Limb (tissue), 2 donors: ENCODE results near the gene DTL.

Experiments used
- DNase-seq, 2 donors: peaks; one replicate each; pipeline ENCODE4 v3.0.0-alpha.2; 2016; ENCODE audit errors: extremely low spot score in 2 of 2

The DTL gene

GRCh38 chr1:212035835-212036605 lies 472 bp downstream of the DTL start:
- DNase-seq = no peak

GRCh38 chr1:212037900-212038299 lies 2.4 kb downstream of the DTL start:
- DNase-seq = no peak

- DNase-seq = no peak
Observed at GRCh38 chr1:212039622-212040021, 4.1 kb downstream of the DTL start.

GRCh38 chr1:212040629-212041412 lies 5.3 kb downstream of the DTL start:
- DNase-seq = no peak

GRCh38 chr1:212042436-212042835 lies 6.9 kb downstream of the DTL start:
- no peak for DNase-seq

GRCh38 chr1:212044851-212045250 lies 9.3 kb downstream of the DTL start:
- DNase-seq = no peak

GRCh38 chr1:212045981-212046380 lies 10.4 kb downstream of the DTL start:
- DNase-seq = no peak

- DNase-seq = no peak
Observed at GRCh38 chr1:212053993-212054392, 18.4 kb downstream of the DTL start.

- DNase-seq = no peak
Observed at GRCh38 chr1:212055333-212055732, 19.8 kb downstream of the DTL start.

GRCh38 chr1:212060632-212061472 lies 25.3 kb downstream of the DTL start:
- DNase-seq = no peak

GRCh38 chr1:212062832-212063438 lies 27.4 kb downstream of the DTL start:
- peak in 1 of 2 donors; percentile 65 for DNase-seq

- no peak for DNase-seq
Observed at GRCh38 chr1:212067787-212068186, 32.2 kb downstream of the DTL start.

- peak in 1 of 2 donors; percentile 49 for DNase-seq
Observed at GRCh38 chr1:212070720-212071302, 35.3 kb downstream of the DTL start.

GRCh38 chr1:212072047-212072446 lies 36.5 kb downstream of the DTL start:
- no peak for DNase-seq

GRCh38 chr1:212073490-212073889 lies 37.9 kb downstream of the DTL start:
- DNase-seq = no peak

- DNase-seq = no peak
Observed at GRCh38 chr1:212074313-212074712, 38.8 kb downstream of the DTL start.

GRCh38 chr1:212074856-212075255 lies 39.3 kb downstream of the DTL start:
- DNase-seq = no peak

- no peak for DNase-seq
Observed at GRCh38 chr1:212077028-212077427, 41.5 kb downstream of the DTL start.

- no peak for DNase-seq
Observed at GRCh38 chr1:212078826-212079225, 43.3 kb downstream of the DTL start.

GRCh38 chr1:212082765-212083406 lies 47.3 kb downstream of the DTL start:
- no peak for DNase-seq
